ENCODE data around the gene NELL1. TPM values are rescaled to one million over a fixed set of nuclear protein-coding genes. Genes with fewer than 3 reads are reported as not detected.
A peak's percentile ranks its signal among the peaks of the same experiment; 100 is the strongest.

Gene NELL1
- polyA plus RNA-seq, 2 of the 4 experiments (the other 2 are of a cell fraction): not detected

DNA sequence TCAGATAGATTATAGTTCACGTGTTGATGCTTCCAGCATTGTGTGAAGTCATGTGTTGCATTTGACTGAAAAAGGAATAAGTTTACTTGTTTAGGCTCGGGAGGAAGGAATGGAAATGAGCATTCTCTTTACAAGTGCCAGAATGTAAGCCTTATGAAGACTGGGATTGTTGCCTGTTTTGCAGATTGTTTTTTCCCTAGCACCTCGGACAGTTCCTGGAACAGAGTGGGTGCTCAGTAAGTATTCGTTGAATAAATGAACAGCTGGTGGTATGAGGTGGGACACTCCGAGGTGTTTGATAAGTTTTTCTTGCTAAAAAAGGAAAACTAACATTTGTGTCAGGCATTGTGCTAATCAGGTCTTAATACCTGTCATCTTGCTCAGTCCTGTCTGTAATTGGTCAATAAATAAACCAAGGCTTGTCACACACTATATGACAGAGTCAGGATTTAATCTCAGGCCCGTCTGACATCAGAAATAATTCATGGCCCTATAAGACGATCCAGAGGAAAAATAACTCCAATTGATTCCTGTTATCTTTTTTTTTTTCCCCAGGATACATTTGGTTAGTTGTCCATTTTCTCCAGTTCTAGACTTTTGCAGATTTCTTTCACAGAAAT lies 304.7 kb downstream of the NELL1 start:
- ChIA-PET POLR2A (no interaction called here), CTCF (interaction anchor here (1.2 kb wide), 1 partner anchor 10 kb away, joined by 3 read pairs; no protein-coding TSS in a partner anchor)
- Histone ChIP-seq H3K4me3 (no peak overlapping the region), H3K4me1 (no peaks in the 10 kb centered on the region), H3K27ac (no peak overlapping the region), H3K4me2 (no peak overlapping the region), H3K9me3 (no peaks in the 10 kb centered on the region)
- no peak for DNase-seq (ENCODE audit: low read depth in 1 of 2, low spot score in 1 of 2)
- 4% methylated on average over 7 of the region's 7 CpGs for WGBS (ENCODE audit: missing lambda C conversion rate)
- ATAC-seq: no peak
- FAIRE-seq: no peak
- TF ChIP-seq, protein P1, sequence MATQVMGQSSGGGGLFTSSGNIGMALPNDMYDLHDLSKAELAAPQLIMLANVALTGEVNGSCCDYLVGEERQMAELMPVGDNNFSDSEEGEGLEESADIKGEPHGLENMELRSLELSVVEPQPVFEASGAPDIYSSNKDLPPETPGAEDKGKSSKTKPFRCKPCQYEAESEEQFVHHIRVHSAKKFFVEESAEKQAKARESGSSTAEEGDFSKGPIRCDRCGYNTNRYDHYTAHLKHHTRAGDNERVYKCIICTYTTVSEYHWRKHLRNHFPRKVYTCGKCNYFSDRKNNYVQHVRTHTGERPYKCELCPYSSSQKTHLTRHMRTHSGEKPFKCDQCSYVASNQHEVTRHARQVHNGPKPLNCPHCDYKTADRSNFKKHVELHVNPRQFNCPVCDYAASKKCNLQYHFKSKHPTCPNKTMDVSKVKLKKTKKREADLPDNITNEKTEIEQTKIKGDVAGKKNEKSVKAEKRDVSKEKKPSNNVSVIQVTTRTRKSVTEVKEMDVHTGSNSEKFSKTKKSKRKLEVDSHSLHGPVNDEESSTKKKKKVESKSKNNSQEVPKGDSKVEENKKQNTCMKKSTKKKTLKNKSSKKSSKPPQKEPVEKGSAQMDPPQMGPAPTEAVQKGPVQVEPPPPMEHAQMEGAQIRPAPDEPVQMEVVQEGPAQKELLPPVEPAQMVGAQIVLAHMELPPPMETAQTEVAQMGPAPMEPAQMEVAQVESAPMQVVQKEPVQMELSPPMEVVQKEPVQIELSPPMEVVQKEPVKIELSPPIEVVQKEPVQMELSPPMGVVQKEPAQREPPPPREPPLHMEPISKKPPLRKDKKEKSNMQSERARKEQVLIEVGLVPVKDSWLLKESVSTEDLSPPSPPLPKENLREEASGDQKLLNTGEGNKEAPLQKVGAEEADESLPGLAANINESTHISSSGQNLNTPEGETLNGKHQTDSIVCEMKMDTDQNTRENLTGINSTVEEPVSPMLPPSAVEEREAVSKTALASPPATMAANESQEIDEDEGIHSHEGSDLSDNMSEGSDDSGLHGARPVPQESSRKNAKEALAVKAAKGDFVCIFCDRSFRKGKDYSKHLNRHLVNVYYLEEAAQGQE (IDR thresholded peaks at IDR 0.05): peak; percentile 61; the same call in 1 of the 2 replicates
- TF ChIP-seq RARB (CRISPR knock-in tag; IDR thresholded peaks at IDR 0.05): no peak
- TF ChIP-seq FOXS1 (CRISPR knock-in tag; IDR thresholded peaks at IDR 0.05): no peak
- TF ChIP-seq, protein P2, sequence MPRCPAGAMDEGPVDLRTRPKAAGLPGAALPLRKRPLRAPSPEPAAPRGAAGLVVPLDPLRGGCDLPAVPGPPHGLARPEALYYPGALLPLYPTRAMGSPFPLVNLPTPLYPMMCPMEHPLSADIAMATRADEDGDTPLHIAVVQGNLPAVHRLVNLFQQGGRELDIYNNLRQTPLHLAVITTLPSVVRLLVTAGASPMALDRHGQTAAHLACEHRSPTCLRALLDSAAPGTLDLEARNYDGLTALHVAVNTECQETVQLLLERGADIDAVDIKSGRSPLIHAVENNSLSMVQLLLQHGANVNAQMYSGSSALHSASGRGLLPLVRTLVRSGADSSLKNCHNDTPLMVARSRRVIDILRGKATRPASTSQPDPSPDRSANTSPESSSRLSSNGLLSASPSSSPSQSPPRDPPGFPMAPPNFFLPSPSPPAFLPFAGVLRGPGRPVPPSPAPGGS (IDR thresholded peaks at IDR 0.05): no peak
- TF ChIP-seq, protein P3, sequence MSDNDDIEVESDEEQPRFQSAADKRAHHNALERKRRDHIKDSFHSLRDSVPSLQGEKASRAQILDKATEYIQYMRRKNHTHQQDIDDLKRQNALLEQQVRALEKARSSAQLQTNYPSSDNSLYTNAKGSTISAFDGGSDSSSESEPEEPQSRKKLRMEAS (IDR thresholded peaks at IDR 0.05): no peak
- TF ChIP-seq ZSCAN20 (CRISPR knock-in tag; IDR thresholded peaks at IDR 0.05): no peak

- H3K27ac ChIP-seq: no peak overlapping the region
- DNase-seq (ENCODE audit: low read depth in 1 of 2, low spot score in 1 of 2) (no peak), ATAC-seq (no peak), FAIRE-seq (no peak)
- CTCF ChIA-PET: no interaction called here
- no peaks in the 10 kb centered on the region for H3K4me1 ChIP-seq
- no peak overlapping the region for H3K4me3 ChIP-seq
- H3K9me3 ChIP-seq: no peaks in the 10 kb centered on the region
- no peak for TF ChIP-seq BHLHE40 (IDR thresholded peaks at IDR 0.05; ENCODE audit: low read depth, low read length)
- TF ChIP-seq KDM1A (IDR thresholded peaks at IDR 0.05; ENCODE audit: low read depth): no peak
- no peak for TF ChIP-seq NR3C1 (IDR thresholded peaks at IDR 0.05)
- no peak for TF ChIP-seq RFX5 (IDR thresholded peaks at IDR 0.05)
- TF ChIP-seq ZSCAN20 (CRISPR knock-in tag; IDR thresholded peaks at IDR 0.05): no peak
- no peak for TF ChIP-seq POLR2AphosphoS2 (conservative IDR thresholded peaks at IDR 0.05; ENCODE audit: low read length)
- TF ChIP-seq HEYL (CRISPR knock-in tag; IDR thresholded peaks at IDR 0.05): no peak
- no peak for TF ChIP-seq FOSB (CRISPR knock-in tag; IDR thresholded peaks at IDR 0.05)
- TF ChIP-seq CTCF (IDR thresholded peaks at IDR 0.05): no peak
- H3K4me2 ChIP-seq: no peak overlapping the region
- POLR2A ChIA-PET: no interaction called here
Observed at GRCh38 chr11:20980736-20981135, 311.4 kb downstream of the NELL1 start.

- Histone ChIP-seq H3K4me3 (no peak overlapping the region), H3K4me2 (no peak overlapping the region), H3K9me3 (no peaks in the 10 kb centered on the region), H3K27ac (no peak overlapping the region), H3K4me1 (no peaks in the 10 kb centered on the region)
- no peak for DNase-seq (ENCODE audit: low read depth in 1 of 2, low spot score in 1 of 2)
- no peak for FAIRE-seq
- WGBS (ENCODE audit: missing lambda C conversion rate): 0% methylated on average over 1 of the region's 1 CpG
- ChIA-PET POLR2A (no interaction called here), CTCF (no interaction called here)
- ATAC-seq: no peak
- TF ChIP-seq ZC3H11A (IDR thresholded peaks at IDR 0.05): no peak
- TF ChIP-seq RARB (CRISPR knock-in tag; IDR thresholded peaks at IDR 0.05): no peak
- no peak for TF ChIP-seq POLR2A (IDR thresholded peaks at IDR 0.05; ENCODE audit: low read length)
- no peak for TF ChIP-seq JUNB (IDR thresholded peaks at IDR 0.05)
- TF ChIP-seq NFE2L2 (conservative IDR thresholded peaks at IDR 0.05; ENCODE audit: low read length): no peak
- no peak for TF ChIP-seq ZNF302 (CRISPR knock-in tag; IDR thresholded peaks at IDR 0.05)
- TF ChIP-seq, protein P4, sequence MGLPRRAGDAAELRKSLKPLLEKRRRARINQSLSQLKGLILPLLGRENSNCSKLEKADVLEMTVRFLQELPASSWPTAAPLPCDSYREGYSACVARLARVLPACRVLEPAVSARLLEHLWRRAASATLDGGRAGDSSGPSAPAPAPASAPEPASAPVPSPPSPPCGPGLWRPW (IDR thresholded peaks at IDR 0.05): no peak
Observed at GRCh38 chr11:20990447-20990846, 321.1 kb downstream of the NELL1 start.

All from A549 (cell line).